Measurements from ENCODE around the gene GFOD1.
"Not testable (repeated sequence)": the region's sequence is repeated elsewhere in the genome, so short reads cannot be mapped to it uniquely, and the experiment has no call there.

GFOD1 gene

GRCh38 chr6:13470238-13471140 lies 16.9 kb downstream of the GFOD1 start:
- Mint-ChIP-seq H3K4me1 (ENCODE audit: low read depth) (peaks cover 15% of the 10 kb centered on the region), H3K4me3 (no peak overlapping the region), H3K9me3 (peaks cover 4% of the 10 kb centered on the region), H3K27ac (no peak overlapping the region), H3K27me3 (ENCODE audit: low read depth) (no peaks in the 10 kb centered on the region), H3K36me3 (ENCODE audit: low read depth) (peaks cover 11% of the 10 kb centered on the region)
- DNase-seq (ENCODE audit: low spot score): no peak

DNA sequence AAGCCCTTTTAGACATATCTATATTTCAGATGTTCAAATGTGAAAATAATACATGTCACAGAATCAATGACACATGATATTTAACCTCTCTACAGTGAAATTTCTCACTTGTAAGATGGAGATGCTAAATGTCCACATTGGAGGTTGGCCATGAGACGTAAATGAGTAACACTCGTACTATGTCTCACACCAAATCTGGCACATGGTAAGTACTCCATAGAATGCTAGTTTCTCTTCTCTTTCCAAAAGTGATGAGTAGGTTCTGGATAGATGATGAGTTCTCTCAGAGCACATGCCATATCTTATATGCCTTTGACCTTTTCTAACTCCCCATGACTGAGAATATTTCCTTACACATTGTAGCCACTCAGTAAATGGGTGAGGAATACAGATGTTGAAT lies 17.7 kb downstream of the GFOD1 start:
- Mint-ChIP-seq H3K4me1 (ENCODE audit: low read depth) (peaks cover 19% of the 10 kb centered on the region), H3K4me3 (no peak overlapping the region), H3K27ac (no peak overlapping the region)

GRCh38 chr6:13468839-13469238 lies 18.6 kb downstream of the GFOD1 start:
- H3K4me1 Mint-ChIP-seq (ENCODE audit: low read depth): peaks cover 20% of the 10 kb centered on the region

More for the DNA sequence above, 17.7 kb downstream of the GFOD1 start:
- peaks cover 8% of the 10 kb centered on the region for H3K36me3 Mint-ChIP-seq (ENCODE audit: low read depth)
- H3K27me3 Mint-ChIP-seq (ENCODE audit: low read depth): no peaks in the 10 kb centered on the region
- DNase-seq (ENCODE audit: low spot score): no peak
- no peaks in the 10 kb centered on the region for H3K9me3 Mint-ChIP-seq

DNA sequence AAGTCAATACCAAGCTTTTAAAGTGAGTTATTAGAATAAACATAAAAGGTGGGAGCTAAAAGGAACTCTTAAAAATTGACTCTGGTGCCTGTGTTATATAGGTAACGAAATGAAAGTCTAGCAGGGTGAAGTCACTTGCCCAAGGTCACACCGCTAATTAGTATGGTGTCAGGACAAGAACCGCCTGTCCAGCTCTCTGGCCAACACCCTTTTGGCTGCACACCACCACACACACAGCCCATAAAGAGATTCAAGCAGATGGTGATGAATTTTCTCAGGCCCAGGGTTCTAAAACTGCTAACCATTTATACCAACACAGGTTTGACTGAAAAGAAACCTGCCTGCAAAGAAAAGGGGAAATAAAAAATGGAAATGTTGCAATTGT lies 20.2 kb downstream of the GFOD1 start:
- H3K4me3 Mint-ChIP-seq: no peak overlapping the region
- H3K4me1 Mint-ChIP-seq (ENCODE audit: low read depth): peaks cover 26% of the 10 kb centered on the region
- H3K36me3 Mint-ChIP-seq (ENCODE audit: low read depth): peaks cover 8% of the 10 kb centered on the region
- no peak overlapping the region for H3K27ac Mint-ChIP-seq
- no peaks in the 10 kb centered on the region for H3K9me3 Mint-ChIP-seq
- no peaks in the 10 kb centered on the region for H3K27me3 Mint-ChIP-seq (ENCODE audit: low read depth)
- DNase-seq (ENCODE audit: low spot score): no peak

More at GRCh38 chr6:13468839-13469238, 18.6 kb downstream of the GFOD1 start:
- Mint-ChIP-seq H3K27ac (no peak overlapping the region), H3K27me3 (ENCODE audit: low read depth) (no peaks in the 10 kb centered on the region), H3K36me3 (ENCODE audit: low read depth) (peaks cover 8% of the 10 kb centered on the region), H3K9me3 (no peaks in the 10 kb centered on the region), H3K4me3 (no peak overlapping the region)
- no peak for DNase-seq (ENCODE audit: low spot score)

- Mint-ChIP-seq H3K4me3 (peak overlapping the region; percentile 23), H3K4me1 (ENCODE audit: low read depth) (peaks cover 30% of the 10 kb centered on the region), H3K27ac (no peak overlapping the region), H3K27me3 (ENCODE audit: low read depth) (no peaks in the 10 kb centered on the region), H3K36me3 (ENCODE audit: low read depth) (peaks cover 8% of the 10 kb centered on the region), H3K9me3 (no peaks in the 10 kb centered on the region)
- peak; percentile 66 for DNase-seq (ENCODE audit: low spot score)
Measured at GRCh38 chr6:13466304-13467215, 20.8 kb downstream of the GFOD1 start.

- Mint-ChIP-seq H3K27me3 (ENCODE audit: low read depth) (no peaks in the 10 kb centered on the region), H3K9me3 (no peaks in the 10 kb centered on the region), H3K4me1 (ENCODE audit: low read depth) (peaks cover 32% of the 10 kb centered on the region), H3K4me3 (peak overlapping the region; percentile 23), H3K36me3 (ENCODE audit: low read depth) (peaks cover 12% of the 10 kb centered on the region), H3K27ac (no peak overlapping the region)
- no peak for DNase-seq (ENCODE audit: low spot score)
Measured at GRCh38 chr6:13465734-13466133, 21.7 kb downstream of the GFOD1 start.

- H3K36me3 Mint-ChIP-seq (ENCODE audit: low read depth): peaks cover 6% of the 10 kb centered on the region
Measured at GRCh38 chr6:13463941-13464340, 23.5 kb downstream of the GFOD1 start.

DNA sequence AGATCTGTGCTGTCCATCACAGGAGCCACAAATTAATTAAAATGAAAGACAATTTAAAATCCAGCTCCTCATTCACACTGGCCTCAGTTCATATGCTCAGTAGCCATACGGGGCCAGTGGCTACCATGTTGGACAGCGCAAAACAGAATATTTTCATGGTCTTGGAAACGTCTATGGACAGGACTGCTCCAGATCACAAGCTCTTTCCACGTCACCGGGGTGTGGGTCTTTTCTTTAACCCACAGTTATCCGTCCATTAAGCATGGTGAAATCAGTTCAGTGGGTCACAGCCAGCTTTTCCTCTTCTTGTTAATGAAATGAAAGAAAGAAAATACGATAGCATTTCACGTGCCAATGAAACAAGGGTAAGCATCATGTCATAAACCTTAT lies 24.1 kb downstream of the GFOD1 start:
- peaks cover 43% of the 10 kb centered on the region for H3K4me1 Mint-ChIP-seq (ENCODE audit: low read depth)
- no peaks in the 10 kb centered on the region for H3K9me3 Mint-ChIP-seq
- DNase-seq (ENCODE audit: low spot score): no peak
- no peaks in the 10 kb centered on the region for H3K27me3 Mint-ChIP-seq (ENCODE audit: low read depth)
- H3K27ac Mint-ChIP-seq: no peak overlapping the region
- peaks cover 5% of the 10 kb centered on the region for H3K36me3 Mint-ChIP-seq (ENCODE audit: low read depth)
- no peak overlapping the region for H3K4me3 Mint-ChIP-seq

More at GRCh38 chr6:13463941-13464340, 23.5 kb downstream of the GFOD1 start:
- Mint-ChIP-seq H3K4me3 (no peak overlapping the region), H3K27me3 (ENCODE audit: low read depth) (no peaks in the 10 kb centered on the region), H3K9me3 (no peaks in the 10 kb centered on the region), H3K4me1 (ENCODE audit: low read depth) (peaks cover 38% of the 10 kb centered on the region), H3K27ac (no peak overlapping the region)
- DNase-seq (ENCODE audit: low spot score): no peak

GRCh38 chr6:13462458-13463327 lies 24.7 kb downstream of the GFOD1 start:
- H3K4me1 Mint-ChIP-seq (ENCODE audit: low read depth): peaks cover 44% of the 10 kb centered on the region
- no peak overlapping the region for H3K27ac Mint-ChIP-seq
- no peak for DNase-seq (ENCODE audit: low spot score)
- no peaks in the 10 kb centered on the region for H3K9me3 Mint-ChIP-seq
- H3K4me3 Mint-ChIP-seq: peak overlapping the region; percentile 25
- H3K36me3 Mint-ChIP-seq (ENCODE audit: low read depth): peaks cover 5% of the 10 kb centered on the region
- no peaks in the 10 kb centered on the region for H3K27me3 Mint-ChIP-seq (ENCODE audit: low read depth)

DNA sequence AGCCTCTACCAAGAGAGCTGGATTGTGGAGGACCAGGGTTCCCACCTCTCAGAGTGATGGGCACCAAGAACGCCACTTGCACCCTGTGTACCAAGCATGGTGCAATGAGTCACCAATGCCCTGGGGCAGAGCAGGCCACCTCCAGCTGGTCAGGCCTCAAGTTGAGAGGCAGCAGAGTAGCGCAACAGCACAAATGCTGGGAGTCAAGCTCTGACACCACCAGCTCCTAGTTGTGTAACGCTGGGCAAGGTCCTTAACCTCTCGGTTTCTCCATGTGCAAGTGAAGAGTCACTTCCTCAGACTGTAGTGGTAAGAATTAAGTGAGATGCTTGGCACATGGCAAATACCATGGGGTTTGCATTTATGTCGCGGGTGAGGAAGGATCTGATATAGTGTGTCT lies 25.6 kb downstream of the GFOD1 start:
- Mint-ChIP-seq H3K9me3 (no peaks in the 10 kb centered on the region), H3K27ac (no peak overlapping the region), H3K4me3 (no peak overlapping the region), H3K36me3 (ENCODE audit: low read depth) (peaks cover 5% of the 10 kb centered on the region), H3K27me3 (ENCODE audit: low read depth) (no peaks in the 10 kb centered on the region), H3K4me1 (ENCODE audit: low read depth) (peaks cover 44% of the 10 kb centered on the region)
- no peak for DNase-seq (ENCODE audit: low spot score)

- no peaks in the 10 kb centered on the region for H3K27me3 Mint-ChIP-seq (ENCODE audit: low read depth)
- DNase-seq (ENCODE audit: low spot score): no peak
Measured at GRCh38 chr6:13461307-13461706, 26.1 kb downstream of the GFOD1 start.

DNA sequence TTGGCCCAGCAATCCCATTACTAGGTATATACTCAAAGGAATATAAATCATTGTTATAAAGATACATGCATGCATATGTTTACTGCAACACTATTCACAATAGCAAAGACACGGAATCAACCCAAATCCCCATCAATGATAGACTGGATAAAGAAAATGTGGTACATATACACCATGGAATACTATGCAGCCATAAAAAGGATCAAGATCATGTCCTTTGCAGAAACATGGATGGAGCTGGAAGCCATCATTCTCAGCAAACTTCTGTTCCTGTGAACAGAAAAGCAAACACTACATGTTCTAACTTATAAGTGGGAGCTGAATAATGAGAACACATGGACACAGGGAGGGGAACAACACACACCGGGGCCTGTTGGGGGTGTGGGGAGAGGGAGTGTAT lies 27.1 kb downstream of the GFOD1 start:
- H3K4me1 Mint-ChIP-seq (ENCODE audit: low read depth): peaks cover 38% of the 10 kb centered on the region
- H3K36me3 Mint-ChIP-seq (ENCODE audit: low read depth); H3K27me3 Mint-ChIP-seq (ENCODE audit: low read depth); DNase-seq (ENCODE audit: low spot score); H3K27ac Mint-ChIP-seq; H3K4me3 Mint-ChIP-seq; H3K9me3 Mint-ChIP-seq: not testable (repeated sequence)

More at GRCh38 chr6:13461307-13461706, 26.1 kb downstream of the GFOD1 start:
- Mint-ChIP-seq H3K36me3 (ENCODE audit: low read depth) (peaks cover 5% of the 10 kb centered on the region), H3K9me3 (no peaks in the 10 kb centered on the region), H3K4me3 (no peak overlapping the region), H3K27ac (no peak overlapping the region), H3K4me1 (ENCODE audit: low read depth) (peaks cover 43% of the 10 kb centered on the region)

- H3K27me3 Mint-ChIP-seq (ENCODE audit: low read depth): no peaks in the 10 kb centered on the region
- H3K27ac Mint-ChIP-seq: no peak overlapping the region
- no peak overlapping the region for H3K4me3 Mint-ChIP-seq
- H3K9me3 Mint-ChIP-seq: no peaks in the 10 kb centered on the region
- peaks cover 4% of the 10 kb centered on the region for H3K36me3 Mint-ChIP-seq (ENCODE audit: low read depth)
- DNase-seq (ENCODE audit: low spot score): no peak
- H3K4me1 Mint-ChIP-seq (ENCODE audit: low read depth): peaks cover 55% of the 10 kb centered on the region
Measured at GRCh38 chr6:13457577-13457976, 29.8 kb downstream of the GFOD1 start.

All from T-helper 2 cell treated with Interferon-gamma antibody and Interleukin-4, amounts not matched to agents 5 μg/mL and 100 μg/mL, for 36 hours (primary cell).